Activated CD4-positive, CD25-positive, alpha-beta regulatory T cell treated with anti-CD3 and anti-CD28 coated beads, Interleukin-2, amount 50 U/mL, for 72 hours (primary cell): ENCODE measurements around the gene DNAH7.

Experiments used
- DNase-seq: peaks from one replicate; pipeline ENCODE4 v3.0.0; 2021

The DNAH7 gene

GRCh38 chr2:195793881-195794280 lies 274.8 kb downstream of the DNAH7 start:
- DNase-seq = no peak

GRCh38 chr2:195782156-195782555 lies 286.5 kb downstream of the DNAH7 start:
- DNase-seq = no peak

DNA sequence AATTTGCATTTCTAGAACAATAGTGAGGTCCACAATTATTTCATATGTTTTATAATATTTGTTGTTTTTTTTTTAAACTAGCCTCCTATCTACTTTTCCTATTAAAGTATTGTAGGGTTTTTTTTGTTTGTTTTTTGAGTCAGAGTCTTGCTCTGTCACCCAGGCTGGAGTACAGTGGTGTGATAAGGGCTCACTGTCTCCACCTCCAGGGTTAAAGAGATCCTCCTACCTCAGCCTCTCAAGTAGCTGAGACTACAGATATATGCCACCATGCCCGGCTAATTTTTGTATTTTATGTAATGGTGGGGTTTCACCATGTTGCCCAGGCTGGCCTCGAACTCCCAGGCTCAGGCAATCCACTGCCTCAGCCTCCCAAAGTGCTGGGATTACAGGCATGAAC lies 289.1 kb downstream of the DNAH7 start:
- no peak for DNase-seq

DNA sequence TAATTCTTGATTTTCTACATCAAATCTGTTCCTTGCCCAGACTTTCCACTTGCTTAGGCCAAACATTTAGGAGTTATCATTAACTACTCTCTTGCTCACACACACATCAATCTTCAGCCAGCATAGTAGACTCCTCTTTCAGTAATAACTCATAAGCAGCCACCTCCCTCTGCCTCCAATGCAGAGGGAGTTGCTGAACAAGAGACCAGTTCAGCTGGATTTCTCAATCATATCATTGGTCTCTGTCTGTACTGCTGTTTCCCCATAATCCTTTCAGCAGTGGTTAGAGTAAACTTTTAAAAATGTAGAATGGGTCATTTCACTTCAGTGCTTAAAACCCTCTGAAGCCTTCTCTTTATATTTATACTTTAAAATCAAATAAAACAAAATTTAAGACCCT lies 298.7 kb downstream of the DNAH7 start:
- no peak for DNase-seq

- no peak for DNase-seq
Observed at GRCh38 chr2:195768431-195768830, 300.2 kb downstream of the DNAH7 start.

- no peak for DNase-seq
Observed at GRCh38 chr2:195766691-195767090, 301.9 kb downstream of the DNAH7 start.

DNA sequence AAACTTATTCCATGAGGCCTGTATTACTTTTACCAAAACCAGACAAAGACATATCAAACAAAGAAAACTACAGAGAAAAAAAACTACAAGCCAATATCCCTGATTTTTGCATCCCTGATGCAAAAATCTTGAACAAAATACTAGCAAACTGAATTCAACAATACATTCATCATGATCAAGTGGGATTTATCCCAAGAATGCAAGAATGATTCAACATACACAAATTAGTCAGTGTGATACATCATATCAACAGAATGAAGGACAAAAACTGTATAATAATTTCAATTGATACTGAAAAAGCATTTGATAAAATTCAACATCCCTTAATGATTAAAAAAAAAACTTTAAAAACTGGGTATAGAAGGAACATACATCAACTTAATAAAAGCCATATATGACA lies 304.8 kb downstream of the DNAH7 start:
- DNase-seq = no peak

GRCh38 chr2:195759877-195760276 lies 308.8 kb downstream of the DNAH7 start:
- no peak for DNase-seq

DNA sequence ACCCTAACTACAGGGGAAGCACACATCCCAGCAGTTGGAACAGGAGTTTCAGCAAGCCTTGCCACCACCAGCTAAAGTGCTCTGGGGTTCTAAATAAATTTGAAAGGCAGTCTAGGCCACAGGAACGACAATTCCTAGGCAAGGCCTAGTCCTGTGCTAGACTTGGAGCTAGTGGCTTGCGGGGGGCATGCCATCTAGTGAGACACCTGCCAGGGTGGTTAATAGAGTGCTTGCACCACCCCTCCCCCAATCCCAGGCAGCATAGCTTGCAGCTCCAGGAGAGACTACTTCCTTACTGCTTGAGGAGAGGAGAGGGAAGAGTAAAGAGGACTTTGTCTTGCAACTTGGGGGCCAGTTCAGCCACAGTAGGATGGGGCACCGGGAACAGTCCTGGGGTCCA lies 309.8 kb downstream of the DNAH7 start:
- DNase-seq = no peak

DNA sequence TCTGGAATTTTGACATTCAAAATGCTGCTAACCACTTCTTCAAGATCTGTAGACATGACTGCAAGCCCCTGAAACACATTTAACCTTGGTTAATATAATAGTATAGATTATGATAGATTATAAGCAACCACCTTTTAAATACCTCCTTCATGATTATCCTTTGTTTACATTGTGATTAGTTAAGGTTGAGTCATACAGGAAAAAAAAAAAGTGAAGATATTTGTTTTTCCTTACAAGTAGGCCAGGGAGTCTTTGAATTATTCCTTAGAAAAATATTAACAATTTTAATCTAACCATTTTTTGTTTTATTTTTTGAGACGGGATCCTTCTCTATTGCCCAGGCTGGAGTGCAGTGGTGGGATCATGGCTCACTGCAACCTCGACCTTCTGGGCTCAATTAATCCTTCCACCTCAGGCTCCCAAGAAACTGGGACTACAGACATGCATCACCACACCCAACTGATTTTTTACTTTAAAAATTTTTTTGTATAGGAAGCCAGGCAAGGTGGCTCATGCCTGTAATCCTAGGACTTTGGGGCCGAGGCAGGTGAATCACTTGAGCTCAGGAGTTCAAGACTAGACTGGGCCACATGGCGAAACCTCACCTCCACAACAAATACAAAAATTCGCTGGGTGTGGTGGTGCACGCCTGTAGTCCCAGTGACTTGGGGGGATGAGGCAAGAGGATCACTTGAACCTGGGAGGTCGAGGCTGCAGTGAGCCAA lies 312.3 kb downstream of the DNAH7 start:
- DNase-seq = no peak

GRCh38 chr2:195741191-195741590 lies 327.4 kb downstream of the DNAH7 start:
- no peak for DNase-seq

DNA sequence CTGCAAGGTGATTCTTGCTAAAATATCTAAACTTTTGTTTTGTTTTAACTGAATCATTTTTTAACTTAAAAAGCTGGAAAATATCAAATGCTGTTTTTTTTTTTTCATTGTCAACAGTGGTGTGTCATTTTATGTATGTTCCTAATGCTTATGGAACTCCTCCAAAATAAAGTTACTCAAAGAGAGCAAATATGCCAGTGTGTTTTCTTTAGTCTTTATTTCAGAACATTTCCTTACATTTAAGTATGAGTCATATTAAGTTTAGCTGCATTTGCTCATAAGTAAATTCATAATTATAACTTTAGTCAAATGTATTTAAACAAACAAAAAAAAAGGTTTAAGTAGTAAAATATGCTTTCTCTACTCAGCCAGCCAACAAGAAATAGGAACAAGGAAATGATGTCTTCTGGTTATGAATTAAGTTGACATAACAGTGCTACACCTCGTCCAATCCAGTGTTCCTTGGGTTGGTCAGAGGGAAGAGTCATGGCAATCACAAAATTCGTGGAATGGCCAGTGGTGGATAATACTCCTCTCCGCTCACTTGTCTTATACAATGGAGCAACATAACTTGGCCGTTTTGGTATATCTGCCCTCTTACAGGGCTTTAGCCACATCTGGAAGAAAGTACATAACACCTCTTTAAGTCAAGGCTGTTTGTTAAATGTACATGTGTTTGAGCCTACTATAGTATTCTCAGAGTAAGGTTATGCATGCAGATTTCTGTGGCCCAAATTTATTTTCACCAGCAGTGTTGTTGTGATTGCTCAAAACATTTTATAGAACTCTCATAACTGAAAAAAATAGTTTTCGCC lies 330.9 kb downstream of the DNAH7 start:
- no peak for DNase-seq

- no peak for DNase-seq
Observed at GRCh38 chr2:195735347-195735746, 333.3 kb downstream of the DNAH7 start.

DNA sequence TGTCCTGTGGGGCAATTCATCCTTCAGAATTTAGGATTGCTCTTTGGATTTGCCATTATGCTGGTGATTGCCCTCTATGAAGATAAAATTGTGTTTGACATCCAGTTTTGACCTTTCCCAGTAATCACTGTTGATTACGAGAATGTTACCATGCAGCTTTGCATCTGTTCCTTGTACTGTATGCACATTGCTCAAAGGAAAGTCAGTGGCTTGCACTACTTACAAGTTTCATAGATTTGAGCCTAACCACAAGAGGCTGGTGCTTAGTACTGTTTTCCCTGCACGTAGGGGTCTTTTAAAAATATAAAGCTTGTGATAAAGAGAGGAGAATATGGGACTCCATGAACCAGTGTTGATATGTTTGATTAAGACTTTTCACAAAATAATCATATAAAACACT lies 333.7 kb downstream of the DNAH7 start:
- DNase-seq = no peak

GRCh38 chr2:195734395-195734794 lies 334.2 kb downstream of the DNAH7 start:
- no peak for DNase-seq

DNA sequence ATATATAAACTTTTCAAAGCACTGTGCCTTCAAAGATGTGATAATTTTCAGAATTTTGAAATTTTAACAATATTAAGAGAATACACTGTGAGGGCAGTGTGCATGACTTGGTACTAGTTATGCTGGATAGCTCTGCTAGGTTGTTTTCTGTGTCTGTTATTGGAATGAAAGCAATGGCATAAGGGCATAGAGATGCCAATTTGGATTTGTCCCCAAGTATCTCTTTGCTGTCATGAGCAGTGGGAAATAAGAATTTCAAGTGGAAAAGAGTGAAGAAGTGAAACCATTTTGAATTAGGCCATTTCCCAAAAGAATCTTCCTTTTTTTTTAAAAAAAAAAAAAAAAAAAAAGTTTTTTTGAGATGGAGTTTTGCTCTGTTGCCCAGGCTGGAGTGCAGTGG lies 334.8 kb downstream of the DNAH7 start:
- no peak for DNase-seq

DNA sequence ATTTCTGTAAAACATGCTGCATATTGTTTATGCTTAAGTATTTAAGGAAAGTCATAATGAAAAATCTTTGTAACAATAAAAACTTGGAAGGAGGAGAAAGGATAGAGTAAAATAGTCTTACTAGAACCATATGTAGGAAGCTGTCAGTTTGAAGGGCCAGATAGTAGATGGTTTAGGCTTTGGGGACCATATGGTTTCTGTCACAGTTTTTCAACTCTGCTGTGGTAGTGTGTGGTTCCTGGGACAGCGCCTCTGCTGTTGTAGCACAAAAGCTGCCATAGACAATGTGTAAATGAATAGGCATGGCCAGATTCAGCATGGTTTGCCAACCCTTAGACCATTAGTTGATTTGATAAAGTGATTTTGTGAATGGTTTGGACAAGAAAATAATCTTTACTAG lies 336.1 kb downstream of the DNAH7 start:
- DNase-seq = no peak

DNA sequence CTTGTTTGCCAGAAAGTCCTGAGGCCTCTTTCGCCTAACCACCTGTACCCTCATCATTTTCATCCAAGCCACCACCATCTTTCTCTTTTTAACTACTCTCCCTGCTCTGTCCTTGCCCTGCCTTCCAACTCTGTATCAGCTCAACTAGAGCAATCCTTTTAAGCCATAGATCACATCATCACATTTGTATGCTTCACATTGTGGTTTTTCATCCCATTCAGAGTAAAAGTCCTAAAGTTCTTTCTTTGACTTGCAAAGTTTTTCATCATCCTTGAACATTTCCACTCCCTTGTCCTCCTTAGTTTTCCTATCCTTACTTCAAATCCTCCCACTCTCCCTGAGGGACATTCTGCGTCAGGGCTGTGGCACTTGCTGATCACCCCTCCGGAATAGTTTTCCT lies 337.7 kb downstream of the DNAH7 start:
- no peak for DNase-seq

GRCh38 chr2:195727106-195727505 lies 341.5 kb downstream of the DNAH7 start:
- no peak for DNase-seq

DNA sequence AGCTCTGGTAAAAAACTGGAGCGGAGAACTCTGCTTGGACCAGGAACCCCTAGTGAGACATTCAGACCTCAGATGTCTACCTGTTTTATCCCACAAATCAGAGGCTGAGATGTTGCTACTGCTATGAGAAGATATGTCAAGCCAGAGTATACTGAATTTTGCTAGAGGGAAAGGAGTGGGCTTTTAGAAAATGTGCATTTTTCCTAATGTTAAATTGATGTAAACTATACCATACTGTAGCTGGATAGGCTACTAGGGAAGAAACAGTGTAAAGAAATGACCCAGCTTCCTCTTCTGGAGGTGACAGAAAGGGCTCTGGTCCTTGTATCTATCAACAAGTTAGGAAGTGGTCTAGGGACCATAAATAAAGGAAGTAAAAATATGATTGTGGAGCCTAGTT lies 346.6 kb downstream of the DNAH7 start:
- DNase-seq = no peak

DNA sequence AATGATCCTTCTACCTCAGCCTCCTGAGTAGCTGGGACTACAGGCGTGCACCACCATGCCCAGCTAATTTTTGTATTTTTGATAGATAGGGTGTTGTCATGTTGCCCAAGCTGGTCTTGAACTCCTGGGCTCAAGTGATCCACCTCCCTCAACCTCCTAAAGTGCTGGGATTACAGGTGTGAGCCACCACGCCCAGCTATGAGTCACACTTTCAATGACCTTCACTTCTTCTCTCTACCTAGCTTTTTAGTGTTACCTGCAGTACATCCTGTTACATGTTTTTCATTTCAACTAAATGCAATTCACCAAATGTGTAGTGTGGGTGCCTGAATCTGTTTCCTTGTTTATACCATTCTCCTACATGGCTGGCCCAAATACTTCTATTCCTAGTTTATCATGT lies 347.6 kb downstream of the DNAH7 start:
- no peak for DNase-seq

GRCh38 chr2:195716466-195716865 lies 352.2 kb downstream of the DNAH7 start:
- DNase-seq = no peak

DNA sequence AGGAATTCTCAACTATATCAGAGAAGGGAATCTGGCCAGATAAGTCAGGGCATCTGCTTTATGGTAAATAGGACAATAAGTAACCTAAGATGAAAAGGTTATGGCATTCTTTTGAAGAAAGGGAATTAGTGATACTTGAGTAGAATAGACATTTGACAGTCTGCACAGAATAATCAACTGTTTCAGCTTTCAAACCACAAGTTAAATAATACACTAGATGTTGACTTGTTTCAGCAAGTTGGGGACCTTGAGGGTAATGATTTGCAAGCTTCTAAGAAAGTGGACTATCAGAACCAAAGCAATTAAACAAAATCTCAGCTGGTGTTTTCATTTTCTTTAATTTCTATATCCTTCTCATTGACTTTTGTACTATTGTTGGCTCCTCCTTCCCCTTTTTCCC lies 357.2 kb downstream of the DNAH7 start:
- no peak for DNase-seq
